SK-N-SH (cell line): ENCODE data around the gene TEX38.
"Not testable (repeated sequence)": the region's sequence is repeated elsewhere in the genome, so short reads cannot be mapped to it uniquely, and the experiment has no call there.

Source experiments
- CHD2 ChIP-seq: fragments of 150-350 bp; IDR thresholded peaks from 2 replicates; pipeline ENCODE4 v1.6.1; 2018; ENCODE audit warnings: low read length; ENCODE audit not compliant: partially characterized antibody
- FOXM1 ChIP-seq: IDR thresholded peaks from 2 replicates; pipeline ENCODE4 v1.4.0; 2012; ENCODE audit warnings: low read depth, mild to moderate bottlenecking
- JUND ChIP-seq: IDR thresholded peaks from 2 replicates; pipeline ENCODE4 v1.4.0; 2012
- MXI1 ChIP-seq: IDR thresholded peaks from 2 replicates; pipeline ENCODE4 v1.6.1; 2012; ENCODE audit warnings: mild to moderate bottlenecking, low read depth, low read length, improper control_type of control experiment
- POLR2AphosphoS5 ChIP-seq: IDR thresholded peaks from 2 replicates; pipeline ENCODE4 v1.6.1; 2012; ENCODE audit warnings: low read depth, low read length
- RAD21 ChIP-seq: IDR thresholded peaks from 2 replicates; pipeline ENCODE4 v1.6.1; 2012; ENCODE audit warnings: mild to moderate bottlenecking, low read length
- RFX5 ChIP-seq: IDR thresholded peaks from 2 replicates; pipeline ENCODE4 v1.6.1; 2012; ENCODE audit warnings: mild to moderate bottlenecking, improper control_type of control experiment, low read length
- SMC3 ChIP-seq: IDR thresholded peaks from 2 replicates; pipeline ENCODE4 v1.6.1; 2012; ENCODE audit warnings: low read depth, low read length, improper control_type of control experiment
- TCF12 ChIP-seq: IDR thresholded peaks from 2 replicates; pipeline ENCODE4 v1.4.0; 2012
- TEAD4 ChIP-seq: IDR thresholded peaks from 2 replicates; pipeline ENCODE4 v1.4.0; 2012; ENCODE audit warnings: mild to moderate bottlenecking, borderline replicate concordance; ENCODE audit not compliant: insufficient read depth
- TF ChIP-seq, protein P1 (sequence below): fragments of 200-600 bp; sonication (generic); IDR thresholded peaks from 2 replicates; pipeline ENCODE4 v1.6.1; 2017; ENCODE audit warnings: antibody characterized with exemption, mild to moderate bottlenecking, moderate library complexity

DNA sequence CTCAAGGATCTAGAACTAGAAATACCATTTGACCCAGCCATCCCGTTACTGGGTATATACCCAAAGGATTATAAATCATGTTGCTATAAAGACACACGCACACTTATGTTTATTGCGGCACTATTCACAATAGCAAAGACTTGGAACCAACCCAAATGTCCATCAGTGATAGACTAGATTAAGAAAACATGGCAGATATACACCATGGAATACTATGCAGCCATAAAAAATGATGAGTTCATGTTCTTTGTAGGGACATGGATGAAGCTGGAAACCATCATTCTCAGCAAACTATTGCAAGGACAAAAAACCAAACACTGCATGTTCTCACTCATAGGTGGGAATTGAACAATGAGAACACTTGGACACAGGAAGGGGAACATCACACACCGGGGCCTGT is 23.0 kb downstream of the TEX38 start:
- not testable (repeated sequence) for TF ChIP-seq TEAD4, RAD21, TCF12, CHD2, POLR2AphosphoS5, SMC3, FOXM1, RFX5, MXI1, JUND
- TF ChIP-seq, protein P1, sequence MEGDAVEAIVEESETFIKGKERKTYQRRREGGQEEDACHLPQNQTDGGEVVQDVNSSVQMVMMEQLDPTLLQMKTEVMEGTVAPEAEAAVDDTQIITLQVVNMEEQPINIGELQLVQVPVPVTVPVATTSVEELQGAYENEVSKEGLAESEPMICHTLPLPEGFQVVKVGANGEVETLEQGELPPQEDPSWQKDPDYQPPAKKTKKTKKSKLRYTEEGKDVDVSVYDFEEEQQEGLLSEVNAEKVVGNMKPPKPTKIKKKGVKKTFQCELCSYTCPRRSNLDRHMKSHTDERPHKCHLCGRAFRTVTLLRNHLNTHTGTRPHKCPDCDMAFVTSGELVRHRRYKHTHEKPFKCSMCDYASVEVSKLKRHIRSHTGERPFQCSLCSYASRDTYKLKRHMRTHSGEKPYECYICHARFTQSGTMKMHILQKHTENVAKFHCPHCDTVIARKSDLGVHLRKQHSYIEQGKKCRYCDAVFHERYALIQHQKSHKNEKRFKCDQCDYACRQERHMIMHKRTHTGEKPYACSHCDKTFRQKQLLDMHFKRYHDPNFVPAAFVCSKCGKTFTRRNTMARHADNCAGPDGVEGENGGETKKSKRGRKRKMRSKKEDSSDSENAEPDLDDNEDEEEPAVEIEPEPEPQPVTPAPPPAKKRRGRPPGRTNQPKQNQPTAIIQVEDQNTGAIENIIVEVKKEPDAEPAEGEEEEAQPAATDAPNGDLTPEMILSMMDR: not testable (repeated sequence)
